B cell (primary cell): ENCODE results near the gene AEBP2. TPM values are rescaled to one million over a fixed set of nuclear protein-coding genes. Genes with fewer than 3 reads are reported as not detected.

Experiments
- ATAC-seq: fragments of 200-7000 bp; cut with Tn5 transposase; one replicate; pipeline ENCODE4 v1.10.0; 2021; ENCODE audit warnings: low read depth, mild to moderate bottlenecking, moderate number of reproducible peaks, moderate library complexity
- CTCF ChIA-PET: fragments of 350-600 bp; sonication (Branson Sonifier 250); formaldehyde crosslinking; loops from one replicate; lab custom pipeline; 2021; ENCODE audit warnings: antibody characterized with exemption, inconsistent platforms; lab: Charles Lee
- POLR2A ChIA-PET: fragments of 350-600 bp; sonication (Branson Sonifier 250); formaldehyde crosslinking; loops from one replicate; lab custom pipeline; 2021; ENCODE audit warnings: antibody characterized with exemption; lab: Charles Lee
- DNase-seq: peaks from one replicate; pipeline ENCODE4 v3.0.0; 2013
- H2AFZ ChIP-seq: 2 replicates; pipeline ENCODE4 v1.6.1; 2012; ENCODE audit warnings: mild to moderate bottlenecking, low read depth, low read length; ENCODE audit not compliant: insufficient read depth, poor library complexity, severe bottlenecking
- H3K27ac ChIP-seq, 2 donors: 1 replicate in 1 of 2; 2 replicates in 1 of 2; pipeline ENCODE4 v1.5.1; 2012 to 2013; ENCODE audit warnings: low read length in 2 of 2, mild to moderate bottlenecking in 2 of 2, moderate library complexity in 1 of 2
- H3K27me3 ChIP-seq, 4 experiments: fragments of 200-600 bp in 1 of 4; sonication (generic) in 1 of 4; replicated peaks in 1 of 4; 1 replicate in 2 of 4; 2 replicates in 2 of 4; pipeline versions ENCODE4 v1.6.1 to v1.7.0; 2013 to 2016; ENCODE audit warnings: low read length in 3 of 4, mild to moderate bottlenecking in 2 of 4, mixed read lengths in 1 of 4, moderate library complexity in 1 of 4; ENCODE audit not compliant: insufficient read depth in 4 of 4, control insufficient read depth in 3 of 4; ENCODE audit errors: control extremely low read depth in 1 of 4
- H3K36me3 ChIP-seq, 2 experiments: replicated peaks in 1 of 2; 1 replicate in 1 of 2; 2 replicates in 1 of 2; pipeline versions ENCODE4 v1.6.1 to v1.7.1; 2013; ENCODE audit warnings: low read length in 1 of 2; ENCODE audit not compliant: insufficient read depth in 2 of 2, control insufficient read depth in 1 of 2; ENCODE audit errors: control extremely low read depth in 1 of 2, extremely low read depth in 1 of 2
- H3K4me1 ChIP-seq, 2 donors: fragments of 200-600 bp in 1 of 2; sonication (generic) in 1 of 2; 1 replicate in 1 of 2; 2 replicates in 1 of 2; pipeline versions ENCODE4 v1.5.1 to v1.6.1; 2013 to 2017; ENCODE audit warnings: low read length in 2 of 2; ENCODE audit not compliant: control insufficient read depth in 2 of 2, insufficient read depth in 2 of 2
- H3K4me2 ChIP-seq: replicated peaks from 2 replicates; pipeline ENCODE3; 2012; ENCODE audit warnings: mild to moderate bottlenecking, low read depth, low read length; ENCODE audit not compliant: poor library complexity, severe bottlenecking
- H3K4me3 ChIP-seq, 5 experiments: fragments of 200-600 bp in 1 of 5; sonication (generic) in 1 of 5; 1 replicate in 3 of 5; 2 replicates in 2 of 5; pipeline versions ENCODE4 v1.5.1 to v1.7.0; 2011 to 2016; ENCODE audit warnings: low read length in 4 of 5, mild to moderate bottlenecking in 4 of 5, low read depth in 2 of 5, control low read depth in 1 of 5, moderate library complexity in 1 of 5; ENCODE audit not compliant: insufficient read depth in 1 of 5; ENCODE audit errors: control extremely low read depth in 1 of 5, extremely low read depth in 1 of 5
- H3K79me2 ChIP-seq: fragments of 200-600 bp; sonication (generic); one replicate; pipeline ENCODE4 v1.6.0; 2016; ENCODE audit warnings: low read length; ENCODE audit not compliant: control insufficient read depth, insufficient read depth
- H3K9ac ChIP-seq: fragments of 200-600 bp; sonication (generic); 2 replicates; pipeline ENCODE4 v1.6.1; 2017; ENCODE audit warnings: mild to moderate bottlenecking, low read length, moderate library complexity
- H3K9me3 ChIP-seq, 3 donors: one replicate each; pipeline versions ENCODE4 v1.6.1 to v1.7.1; 2013; ENCODE audit warnings: low read length in 2 of 3; ENCODE audit not compliant: control insufficient read depth in 2 of 3, insufficient read depth in 1 of 3; ENCODE audit errors: control extremely low read depth in 1 of 3
- H4K20me1 ChIP-seq: 2 replicates; pipeline ENCODE4 v1.6.0; 2012; ENCODE audit warnings: mild to moderate bottlenecking, low read length; ENCODE audit not compliant: insufficient read depth, control insufficient read depth, poor library complexity, severe bottlenecking
- H3K27ac Mint-ChIP-seq: one replicate; pipeline ENCODE4 v1.8.0; 2021; ENCODE audit warnings: mixed read lengths
- H3K27me3 Mint-ChIP-seq: one replicate; pipeline ENCODE4 v1.8.0; 2021; ENCODE audit warnings: mixed read lengths
- H3K4me1 Mint-ChIP-seq: one replicate; pipeline ENCODE4 v1.8.0; 2021; ENCODE audit warnings: mixed read lengths
- H3K4me3 Mint-ChIP-seq: one replicate; pipeline ENCODE4 v1.8.0; 2021; ENCODE audit warnings: mixed read lengths
- H3K9me3 Mint-ChIP-seq: one replicate; pipeline ENCODE4 v1.8.0; 2022; ENCODE audit warnings: mixed read lengths; ENCODE audit not compliant: insufficient read depth
- EZH2 ChIP-seq: IDR thresholded peaks from 2 replicates; pipeline ENCODE4 v1.6.1; 2012; ENCODE audit warnings: borderline replicate concordance, low read depth, mild to moderate bottlenecking, moderate library complexity, low read length; ENCODE audit not compliant: insufficient read depth, poor library complexity, severe bottlenecking
- WGBS: methylation state at CpG from one replicate; pipeline ENCODE4 v1.1.5; 2013; ENCODE audit warnings: missing lambda C conversion rate; ENCODE audit not compliant: insufficient coverage; 5-methylcytosine and 5-hydroxymethylcytosine counted together
- intact Hi-C: fragments of 100-400 bp; cut with micrococcal nuclease; formaldehyde crosslinking; loops from one replicate; pipeline ENCODE4 v1.10.0; 2022
- polyA plus RNA-seq: library from polyadenylated mRNA; depleted of rRNA; stranded (reverse); fragments of >200 nt; gene quantifications from 2 replicates; pipeline ENCODE4 v1.2.3, GENCODE V29; 2012
- total RNA-seq, 2 donors: library from RNA; stranded (reverse); fragments of 120-200 nt in 1 of 2; gene quantifications; 1 replicate in 1 of 2; 2 replicates in 1 of 2; pipeline versions ENCODE4 v1.2.3 to v1.2.4, GENCODE V29; 2013 to 2022
- TF ChIP-seq, protein P1 (sequence below): fragments of 200-600 bp; IDR thresholded peaks from one replicate; pipeline ENCODE4 v1.8.0; 2022; ENCODE audit warnings: antibody characterized with exemption, mild to moderate bottlenecking

AEBP2 gene
- total and polyA plus RNA-seq, 2 donors (not counting 1 experiment from before 2014, with no cell fraction given) = 12.1 to 67.8 TPM

- no peak overlapping the region for H3K27ac ChIP-seq
- H3K27me3 ChIP-seq = no peaks in the 10 kb centered on the region
- 98% methylated on average over 6 of the region's 7 CpGs for WGBS
- intact Hi-C loops = no loop called here
- peaks cover 99% of the 10 kb centered on the region for H3K79me2 ChIP-seq
- H3K27ac Mint-ChIP-seq = no peak overlapping the region
- peaks cover 0 to 4% of the 10 kb centered on the region in 2 donors for H3K4me1 ChIP-seq
- no peak for ATAC-seq
- POLR2A ChIA-PET = no interaction called here
- no peak overlapping the region for H3K9ac ChIP-seq
- H3K4me3 ChIP-seq = no peak overlapping the region
- H3K4me1 Mint-ChIP-seq = peaks cover 66% of the 10 kb centered on the region
- H3K9me3 ChIP-seq = no peaks in the 10 kb centered on the region
- CTCF ChIA-PET = no interaction called here
- TF ChIP-seq, protein P1, sequence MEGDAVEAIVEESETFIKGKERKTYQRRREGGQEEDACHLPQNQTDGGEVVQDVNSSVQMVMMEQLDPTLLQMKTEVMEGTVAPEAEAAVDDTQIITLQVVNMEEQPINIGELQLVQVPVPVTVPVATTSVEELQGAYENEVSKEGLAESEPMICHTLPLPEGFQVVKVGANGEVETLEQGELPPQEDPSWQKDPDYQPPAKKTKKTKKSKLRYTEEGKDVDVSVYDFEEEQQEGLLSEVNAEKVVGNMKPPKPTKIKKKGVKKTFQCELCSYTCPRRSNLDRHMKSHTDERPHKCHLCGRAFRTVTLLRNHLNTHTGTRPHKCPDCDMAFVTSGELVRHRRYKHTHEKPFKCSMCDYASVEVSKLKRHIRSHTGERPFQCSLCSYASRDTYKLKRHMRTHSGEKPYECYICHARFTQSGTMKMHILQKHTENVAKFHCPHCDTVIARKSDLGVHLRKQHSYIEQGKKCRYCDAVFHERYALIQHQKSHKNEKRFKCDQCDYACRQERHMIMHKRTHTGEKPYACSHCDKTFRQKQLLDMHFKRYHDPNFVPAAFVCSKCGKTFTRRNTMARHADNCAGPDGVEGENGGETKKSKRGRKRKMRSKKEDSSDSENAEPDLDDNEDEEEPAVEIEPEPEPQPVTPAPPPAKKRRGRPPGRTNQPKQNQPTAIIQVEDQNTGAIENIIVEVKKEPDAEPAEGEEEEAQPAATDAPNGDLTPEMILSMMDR = no peak
- no peak for TF ChIP-seq EZH2
- no peaks in the 10 kb centered on the region for H3K9me3 Mint-ChIP-seq
- H3K4me3 Mint-ChIP-seq = no peak overlapping the region
- peaks cover 74% of the 10 kb centered on the region for H4K20me1 ChIP-seq
- H3K36me3 ChIP-seq = no peaks in the 10 kb centered on the region
- no peaks in the 10 kb centered on the region for H3K27me3 Mint-ChIP-seq
- H3K4me2 ChIP-seq = no peak overlapping the region
- DNase-seq = no peak
- no peak overlapping the region for H2AFZ ChIP-seq
Observed at GRCh38 chr12:19456176-19456575, 16.9 kb downstream of the AEBP2 start.

DNA sequence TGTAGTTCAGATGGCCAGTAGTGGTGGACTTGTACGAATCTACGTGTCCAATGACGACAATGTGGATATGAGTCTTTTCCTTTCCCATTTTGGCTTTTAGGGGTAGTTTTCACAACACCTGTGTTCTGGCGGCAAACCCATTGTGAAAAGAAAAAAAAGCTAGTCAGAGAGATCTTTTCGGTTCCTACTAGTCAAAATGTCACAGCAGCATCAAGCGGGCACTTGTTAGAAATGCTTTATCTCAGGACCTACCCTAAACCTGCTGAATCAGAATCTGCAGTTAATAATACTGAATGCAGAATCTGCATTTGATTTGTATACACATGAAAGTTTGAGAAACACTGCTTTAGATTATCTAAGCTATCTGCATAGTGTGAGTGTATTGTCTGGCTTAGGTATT is 18.3 kb downstream of the AEBP2 start:
- Histone ChIP-seq H4K20me1 (peaks cover 60% of the 10 kb centered on the region), H3K27ac (no peak overlapping the region), H3K79me2 (peaks cover 96% of the 10 kb centered on the region), H3K27me3 (no peaks in the 10 kb centered on the region), H3K9me3 (no peaks in the 10 kb centered on the region), H3K4me1 (peaks cover 0 to 4% of the 10 kb centered on the region in 2 donors), H3K4me2 (no peak overlapping the region), H3K36me3 (no peaks in the 10 kb centered on the region), H3K4me3 (no peak overlapping the region), H3K9ac (no peak overlapping the region), H2AFZ (no peak overlapping the region)
- intact Hi-C loops = no loop called here
- TF ChIP-seq, protein P1 = no peak
- no peak for TF ChIP-seq EZH2
- ATAC-seq = no peak
- Mint-ChIP-seq H3K4me3 (no peak overlapping the region), H3K27ac (no peak overlapping the region), H3K9me3 (no peaks in the 10 kb centered on the region), H3K27me3 (no peaks in the 10 kb centered on the region), H3K4me1 (peaks cover 62% of the 10 kb centered on the region)
- ChIA-PET POLR2A (no interaction called here), CTCF (no interaction called here)
- DNase-seq = no peak
- 97% methylated on average over 5 of the region's 6 CpGs for WGBS
